ENCODE measurements around the gene KLK5. TPM values are rescaled to one million over a fixed set of nuclear protein-coding genes. Genes with fewer than 3 reads are reported as not detected.

Gene KLK5
- total RNA-seq, 4 donors from 2014 or later: not detected

Other genes with a start within 250 kb of the KLK5 start
- gene SHANK1, start 233.2 kb downstream of the KLK5 start, total RNA-seq: 1 to 10 TPM in 1 of 4 donors, under 1 TPM in 1, not detected in 2; 0.83 to 1.3 TPM
- gene CLEC11A, start 229.7 kb downstream of the KLK5 start, total RNA-seq: 1 to 10 TPM in 3 of 4 donors, not detected in 1; 3.3 to 4.6 (median 4.0) TPM
- gene GPR32, start 182.6 kb downstream of the KLK5 start, total RNA-seq: not detected
- gene ACP4, start 162.6 kb downstream of the KLK5 start, total RNA-seq: not detected
- 10 to 100 TPM; 24.5 to 60.2 (median 47.3) TPM for gene KLK1, start 129.3 kb downstream of the KLK5 start, total RNA-seq
- not detected for gene KLK15, start 119.5 kb downstream of the KLK5 start, total RNA-seq
- gene KLK3, start 98.1 kb downstream of the KLK5 start, total RNA-seq: 1 to 10 TPM in 3 of 4 donors, not detected in 1; 1.2 to 2.4 (median 1.9) TPM
- gene KLK2, start 79.6 kb downstream of the KLK5 start, total RNA-seq: not detected
- 1 to 10 TPM in 1 of 4 donors, not detected in 3; 1.4 TPM for gene KLK4, start 41.6 kb downstream of the KLK5 start, total RNA-seq
- not detected for gene KLK6, start 16.6 kb upstream of the KLK5 start, total RNA-seq
- 1 to 10 TPM in 2 of 4 donors, not detected in 2; 1.2 to 9.9 TPM for gene KLK7, start 30.9 kb upstream of the KLK5 start, total RNA-seq
- not detected for gene KLK8, start 48.6 kb upstream of the KLK5 start, total RNA-seq
- 1 to 10 TPM in 2 of 4 donors, not detected in 2; 2.4 to 6.3 TPM for gene KLK10, start 66.7 kb upstream of the KLK5 start, total RNA-seq
- 1 to 10 TPM in 3 of 4 donors, not detected in 1; 1.7 to 3.8 (median 1.9) TPM for gene KLK11, start 73.6 kb upstream of the KLK5 start, total RNA-seq
- gene KLK12, start 82.0 kb upstream of the KLK5 start, total RNA-seq: 1 to 10 TPM in 2 of 4 donors, not detected in 2; 1.4 to 4.7 TPM
- 1 to 10 TPM in 3 of 4 donors, not detected in 1; 1.2 to 5.0 (median 1.3) TPM for gene KLK13, start 112.1 kb upstream of the KLK5 start, total RNA-seq
- 1 to 10 TPM in 2 of 4 donors, not detected in 2; 1.1 to 6.6 TPM for gene KLK14, start 129.8 kb upstream of the KLK5 start, total RNA-seq
- gene CTU1, start 155.4 kb upstream of the KLK5 start, total RNA-seq: 10 to 100 TPM in 1 of 4 donors, 1 to 10 TPM in 3; 4.4 to 10.0 (median 6.5) TPM
- gene SIGLEC9, start 171.9 kb upstream of the KLK5 start, total RNA-seq: 1 to 10 TPM in 2 of 4 donors, not detected in 2; 1.9 to 2.1 TPM
- not detected for gene SIGLEC7, start 189.3 kb upstream of the KLK5 start, total RNA-seq

Data from Peyer's patch (tissue), 4 donors.